ENCODE results near the gene CRK.

CRK gene

DNA sequence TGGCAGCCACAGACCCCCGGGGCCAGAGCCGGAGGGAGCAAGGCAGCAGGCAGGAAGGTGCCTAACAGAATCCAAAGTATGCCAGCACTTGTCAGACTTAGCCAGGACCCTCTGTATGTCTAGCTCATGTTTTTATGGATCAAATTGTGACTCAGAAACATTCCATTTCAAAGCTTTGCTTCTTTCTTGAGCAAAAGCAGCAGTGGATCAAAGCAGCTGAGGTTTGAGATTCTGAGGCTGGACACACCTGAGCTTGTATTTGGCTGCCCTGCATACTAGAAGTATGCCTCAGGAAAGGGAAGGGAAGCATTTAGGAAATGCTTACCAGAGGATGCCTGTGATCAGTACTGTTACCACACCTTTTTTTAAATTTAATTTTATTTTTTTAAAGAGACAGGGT, 42.2 kb upstream of the CRK start:
- Histone ChIP-seq H3K9ac (no peak overlapping the region), H3K27ac (no peak overlapping the region), H3K4me2 (ENCODE audit: low read length) (no peak overlapping the region), H3K79me2 (no peaks in the 10 kb centered on the region), H3K4me3 (ENCODE audit: low read depth, low read length) (no peak overlapping the region), H3K27me3 (ENCODE audit: control insufficient read depth, insufficient read depth, low read length) (no peaks in the 10 kb centered on the region), H2AFZ (no peak overlapping the region), H3K4me1 (no peaks in the 10 kb centered on the region), H3K36me3 (ENCODE audit: control insufficient read depth, insufficient read depth, low read length) (no peaks in the 10 kb centered on the region), H3K9me3 (ENCODE audit: control insufficient read depth, low read length) (no peaks in the 10 kb centered on the region)
- TF ChIP-seq, protein P1, sequence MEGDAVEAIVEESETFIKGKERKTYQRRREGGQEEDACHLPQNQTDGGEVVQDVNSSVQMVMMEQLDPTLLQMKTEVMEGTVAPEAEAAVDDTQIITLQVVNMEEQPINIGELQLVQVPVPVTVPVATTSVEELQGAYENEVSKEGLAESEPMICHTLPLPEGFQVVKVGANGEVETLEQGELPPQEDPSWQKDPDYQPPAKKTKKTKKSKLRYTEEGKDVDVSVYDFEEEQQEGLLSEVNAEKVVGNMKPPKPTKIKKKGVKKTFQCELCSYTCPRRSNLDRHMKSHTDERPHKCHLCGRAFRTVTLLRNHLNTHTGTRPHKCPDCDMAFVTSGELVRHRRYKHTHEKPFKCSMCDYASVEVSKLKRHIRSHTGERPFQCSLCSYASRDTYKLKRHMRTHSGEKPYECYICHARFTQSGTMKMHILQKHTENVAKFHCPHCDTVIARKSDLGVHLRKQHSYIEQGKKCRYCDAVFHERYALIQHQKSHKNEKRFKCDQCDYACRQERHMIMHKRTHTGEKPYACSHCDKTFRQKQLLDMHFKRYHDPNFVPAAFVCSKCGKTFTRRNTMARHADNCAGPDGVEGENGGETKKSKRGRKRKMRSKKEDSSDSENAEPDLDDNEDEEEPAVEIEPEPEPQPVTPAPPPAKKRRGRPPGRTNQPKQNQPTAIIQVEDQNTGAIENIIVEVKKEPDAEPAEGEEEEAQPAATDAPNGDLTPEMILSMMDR (IDR thresholded peaks at IDR 0.05), result no peak

DNA sequence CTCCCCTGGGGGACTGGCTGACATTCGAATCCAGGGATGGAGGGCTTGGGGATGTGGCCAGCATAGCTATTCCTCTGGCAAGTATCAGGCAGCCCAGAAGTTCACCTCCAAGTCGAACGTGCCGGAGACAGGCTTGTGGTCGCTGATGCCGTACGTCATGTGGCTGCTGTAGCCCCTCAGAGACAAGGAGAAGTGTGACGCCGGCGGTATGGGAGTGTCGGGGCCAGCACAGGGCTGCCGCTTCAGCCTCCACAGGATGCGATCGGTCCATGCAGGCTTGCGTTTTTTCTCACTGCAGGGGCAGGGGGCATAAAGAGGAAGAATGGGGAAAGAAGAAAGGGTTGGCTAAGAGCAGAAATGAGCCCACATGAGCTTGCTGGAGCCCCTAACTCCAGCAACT, 41.8 kb upstream of the CRK start:
- Histone ChIP-seq H3K36me3 (ENCODE audit: control insufficient read depth, insufficient read depth, low read length) (no peaks in the 10 kb centered on the region), H3K4me1 (no peaks in the 10 kb centered on the region), H3K4me3 (ENCODE audit: low read depth, low read length) (no peak overlapping the region), H3K79me2 (no peaks in the 10 kb centered on the region), H3K27ac (no peak overlapping the region), H3K27me3 (ENCODE audit: control insufficient read depth, insufficient read depth, low read length) (no peaks in the 10 kb centered on the region), H2AFZ (no peak overlapping the region), H3K9me3 (ENCODE audit: control insufficient read depth, low read length) (no peaks in the 10 kb centered on the region), H3K4me2 (ENCODE audit: low read length) (no peak overlapping the region), H3K9ac (no peak overlapping the region)
- TF ChIP-seq, protein P1 (IDR thresholded peaks at IDR 0.05), result no peak

DNA sequence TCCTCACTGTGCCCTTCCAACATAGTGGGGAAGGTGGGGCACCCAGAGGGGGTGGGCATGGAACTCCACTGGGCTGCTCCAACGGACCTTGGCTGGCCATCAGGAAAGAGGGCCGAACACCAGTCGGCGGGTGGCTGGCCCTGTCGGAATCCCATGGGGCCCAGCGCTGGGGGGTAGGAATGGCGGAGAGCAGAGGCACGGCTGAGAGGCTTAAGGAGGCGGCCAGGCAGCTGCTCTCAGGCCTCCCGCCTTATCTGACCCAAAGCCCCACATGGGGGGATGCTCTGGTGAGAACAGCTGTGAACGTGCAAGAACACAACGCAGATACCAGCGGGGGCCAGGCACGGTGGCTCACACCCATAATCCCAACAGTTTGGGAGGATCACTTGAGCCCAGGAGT, 40.8 kb upstream of the CRK start:
- H3K9ac ChIP-seq, result no peak overlapping the region
- H3K36me3 ChIP-seq (ENCODE audit: control insufficient read depth, insufficient read depth, low read length), result no peaks in the 10 kb centered on the region
- H3K79me2 ChIP-seq, result no peaks in the 10 kb centered on the region
- H2AFZ ChIP-seq, result no peak overlapping the region
- TF ChIP-seq, protein P1 (IDR thresholded peaks at IDR 0.05), result no peak
- H3K27me3 ChIP-seq (ENCODE audit: control insufficient read depth, insufficient read depth, low read length), result no peaks in the 10 kb centered on the region
- H3K4me2 ChIP-seq (ENCODE audit: low read length), result no peak overlapping the region
- H3K4me3 ChIP-seq (ENCODE audit: low read depth, low read length), result no peak overlapping the region
- H3K27ac ChIP-seq, result no peak overlapping the region
- no peaks in the 10 kb centered on the region for H3K4me1 ChIP-seq
- H3K9me3 ChIP-seq (ENCODE audit: control insufficient read depth, low read length), result no peaks in the 10 kb centered on the region

DNA sequence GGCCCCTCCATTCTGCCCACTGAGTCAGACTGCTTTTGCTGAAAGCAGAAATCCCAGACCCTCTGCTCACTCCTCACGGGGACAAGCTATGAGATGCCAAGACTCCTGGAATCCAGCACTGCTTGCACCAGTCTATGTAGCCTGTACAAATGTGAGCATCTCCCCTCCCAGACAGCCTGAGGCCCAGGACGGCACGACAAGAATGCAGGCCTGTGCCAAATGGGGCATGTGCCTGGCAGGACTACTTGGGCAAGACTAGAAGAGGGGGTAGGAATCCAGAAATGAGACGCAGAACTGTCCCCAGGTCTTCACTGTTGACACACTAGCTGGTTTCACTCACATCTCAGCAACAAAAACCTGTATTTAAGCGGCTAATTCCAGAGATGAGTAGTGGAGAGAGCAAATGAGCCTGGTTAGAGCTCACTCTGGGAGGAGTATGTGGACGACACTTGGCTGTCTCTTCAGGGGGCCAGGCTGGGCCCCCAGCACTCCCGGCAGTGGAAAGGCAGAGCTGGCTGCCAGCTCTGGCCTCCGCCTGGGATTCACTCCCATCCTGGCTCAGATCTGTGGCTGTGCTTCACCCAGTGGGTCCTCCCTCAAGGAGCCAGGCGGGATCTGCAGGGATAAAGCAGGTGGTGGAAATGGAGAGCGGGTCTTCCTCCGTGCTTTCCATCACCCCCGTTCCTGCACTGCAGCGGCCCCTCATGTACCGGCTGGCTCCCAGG, 39.4 kb upstream of the CRK start:
- Histone ChIP-seq H3K27ac (no peak overlapping the region), H3K4me3 (ENCODE audit: low read depth, low read length) (no peak overlapping the region), H3K4me1 (no peaks in the 10 kb centered on the region)

More for the DNA sequence above, 39.4 kb upstream of the CRK start:
- Histone ChIP-seq H3K36me3 (ENCODE audit: control insufficient read depth, insufficient read depth, low read length) (no peaks in the 10 kb centered on the region), H3K79me2 (no peaks in the 10 kb centered on the region), H3K4me2 (ENCODE audit: low read length) (no peak overlapping the region), H2AFZ (no peak overlapping the region), H3K9me3 (ENCODE audit: control insufficient read depth, low read length) (no peaks in the 10 kb centered on the region), H3K27me3 (ENCODE audit: control insufficient read depth, insufficient read depth, low read length) (no peaks in the 10 kb centered on the region), H3K9ac (no peak overlapping the region)
- TF ChIP-seq, protein P1 (IDR thresholded peaks at IDR 0.05), result no peak
